ENCODE measurements around the gene LY6G5C.

LY6G5C gene

DNA sequence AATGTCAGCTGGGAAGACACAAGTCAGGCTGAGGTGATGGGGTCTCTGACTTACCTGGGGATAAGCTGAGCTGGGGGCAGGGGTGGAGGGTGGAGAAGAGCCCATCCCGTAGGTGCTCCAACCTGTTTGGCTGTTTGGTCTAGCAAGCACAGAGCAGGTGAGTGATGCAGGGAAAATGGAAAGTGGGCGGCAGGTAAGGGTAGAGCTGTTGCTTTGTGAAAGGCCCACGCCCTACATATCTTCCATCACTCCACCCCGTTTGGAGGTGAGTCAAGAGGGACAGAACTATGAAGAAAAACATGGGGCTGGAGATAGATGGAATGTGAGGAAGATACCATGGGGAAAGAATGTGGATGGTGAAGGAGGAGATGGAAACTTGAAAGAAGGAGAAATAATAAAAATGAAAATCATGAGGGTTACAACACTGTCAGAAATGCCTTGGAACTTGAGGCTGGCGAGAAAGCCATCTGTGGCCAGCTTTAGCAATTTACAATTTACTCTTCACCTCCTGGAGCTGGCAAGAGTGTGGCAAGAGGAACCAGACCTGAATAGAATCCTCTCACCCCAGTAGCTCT lies 39.4 kb upstream of the LY6G5C start:
- Histone ChIP-seq H3K9ac (ENCODE audit: insufficient read length, low read depth) (no peak overlapping the region), H3K4me1 (ENCODE audit: insufficient read depth, insufficient read length) (no peaks in the 10 kb centered on the region), H3K27me3 (ENCODE audit: insufficient read depth, insufficient read length) (no peaks in the 10 kb centered on the region), H3K36me3 (ENCODE audit: insufficient read depth, insufficient read length, low read length) (peaks cover 2% of the 10 kb centered on the region), H3K4me3 (ENCODE audit: insufficient read length, low read depth) (no peak overlapping the region), H3K9me3 (ENCODE audit: insufficient read depth, low read length) (no peaks in the 10 kb centered on the region)
- TF ChIP-seq ZNF274 (IDR thresholded peaks at IDR 0.05; ENCODE audit: low read depth, low read length) (no peak), SUZ12 (IDR thresholded peaks at IDR 0.05; ENCODE audit: extremely low read depth, insufficient read depth, insufficient read length) (no peak), YY1 (IDR thresholded peaks at IDR 0.05; ENCODE audit: insufficient read depth, insufficient read length) (no peak)
- no peak for DNase-seq (ENCODE audit: low read depth, low spot score)

DNA sequence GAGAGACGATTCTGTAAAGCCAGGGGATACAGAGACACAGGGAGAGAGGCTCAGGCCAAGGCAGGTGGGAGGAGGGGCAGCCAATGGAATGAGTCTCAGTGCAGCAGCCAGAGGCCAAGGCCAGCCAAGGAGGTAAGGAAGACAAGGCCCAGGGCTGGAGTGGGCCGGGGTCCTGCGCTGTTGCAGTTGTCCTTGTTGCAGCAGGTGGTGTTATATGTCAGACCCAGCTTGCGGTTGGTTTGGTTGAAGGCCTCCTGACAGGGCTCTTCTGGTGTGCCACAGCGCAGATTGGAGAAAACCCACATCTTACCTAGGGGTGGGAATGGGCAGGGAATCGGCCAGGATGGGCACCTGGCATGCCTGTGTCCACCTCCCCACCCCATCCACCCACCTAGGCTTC lies 38.1 kb upstream of the LY6G5C start:
- no peak for DNase-seq (ENCODE audit: low read depth, low spot score)
- Histone ChIP-seq H3K9ac (ENCODE audit: insufficient read length, low read depth) (no peak overlapping the region), H3K9me3 (ENCODE audit: insufficient read depth, low read length) (no peaks in the 10 kb centered on the region), H3K4me3 (ENCODE audit: insufficient read length, low read depth) (no peak overlapping the region), H3K36me3 (ENCODE audit: insufficient read depth, insufficient read length, low read length) (peaks cover under 1% of the 10 kb centered on the region), H3K27me3 (ENCODE audit: insufficient read depth, insufficient read length) (no peaks in the 10 kb centered on the region), H3K4me1 (ENCODE audit: insufficient read depth, insufficient read length) (peaks cover 6% of the 10 kb centered on the region)
- no peak for TF ChIP-seq YY1 (IDR thresholded peaks at IDR 0.05; ENCODE audit: insufficient read depth, insufficient read length)
- no peak for TF ChIP-seq ZNF274 (IDR thresholded peaks at IDR 0.05; ENCODE audit: low read depth, low read length)
- no peak for TF ChIP-seq SUZ12 (IDR thresholded peaks at IDR 0.05; ENCODE audit: extremely low read depth, insufficient read depth, insufficient read length)

DNA sequence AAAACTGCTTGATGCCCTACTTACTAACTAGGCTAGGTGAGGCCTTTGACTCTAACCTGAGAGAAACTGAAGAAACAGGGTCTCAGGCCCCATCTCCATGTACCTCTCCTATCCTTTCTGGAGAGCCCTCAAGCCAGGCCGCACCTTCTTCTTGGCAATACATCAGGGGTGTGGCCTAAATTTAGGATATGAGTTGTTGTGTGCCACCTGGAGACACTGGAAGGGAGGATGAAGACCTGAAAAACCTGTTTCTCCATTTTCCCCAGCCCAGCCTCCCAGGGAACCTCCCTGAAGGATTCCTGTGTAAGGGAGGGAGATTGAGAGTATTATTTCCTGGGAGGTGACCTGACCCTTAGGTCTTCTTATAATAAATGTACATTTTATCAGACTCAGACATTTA lies 37.4 kb upstream of the LY6G5C start:
- no peaks in the 10 kb centered on the region for H3K36me3 ChIP-seq (ENCODE audit: insufficient read depth, insufficient read length, low read length)
- TF ChIP-seq ZNF274 (IDR thresholded peaks at IDR 0.05; ENCODE audit: low read depth, low read length) (no peak), YY1 (IDR thresholded peaks at IDR 0.05; ENCODE audit: insufficient read depth, insufficient read length) (no peak), SUZ12 (IDR thresholded peaks at IDR 0.05; ENCODE audit: extremely low read depth, insufficient read depth, insufficient read length) (no peak)
- no peaks in the 10 kb centered on the region for H3K9me3 ChIP-seq (ENCODE audit: insufficient read depth, low read length)
- no peak for DNase-seq (ENCODE audit: low read depth, low spot score)
- no peaks in the 10 kb centered on the region for H3K27me3 ChIP-seq (ENCODE audit: insufficient read depth, insufficient read length)
- H3K4me3 ChIP-seq (ENCODE audit: insufficient read length, low read depth), result no peak overlapping the region
- H3K4me1 ChIP-seq (ENCODE audit: insufficient read depth, insufficient read length), result peaks cover 6% of the 10 kb centered on the region
- H3K9ac ChIP-seq (ENCODE audit: insufficient read length, low read depth), result no peak overlapping the region

DNA sequence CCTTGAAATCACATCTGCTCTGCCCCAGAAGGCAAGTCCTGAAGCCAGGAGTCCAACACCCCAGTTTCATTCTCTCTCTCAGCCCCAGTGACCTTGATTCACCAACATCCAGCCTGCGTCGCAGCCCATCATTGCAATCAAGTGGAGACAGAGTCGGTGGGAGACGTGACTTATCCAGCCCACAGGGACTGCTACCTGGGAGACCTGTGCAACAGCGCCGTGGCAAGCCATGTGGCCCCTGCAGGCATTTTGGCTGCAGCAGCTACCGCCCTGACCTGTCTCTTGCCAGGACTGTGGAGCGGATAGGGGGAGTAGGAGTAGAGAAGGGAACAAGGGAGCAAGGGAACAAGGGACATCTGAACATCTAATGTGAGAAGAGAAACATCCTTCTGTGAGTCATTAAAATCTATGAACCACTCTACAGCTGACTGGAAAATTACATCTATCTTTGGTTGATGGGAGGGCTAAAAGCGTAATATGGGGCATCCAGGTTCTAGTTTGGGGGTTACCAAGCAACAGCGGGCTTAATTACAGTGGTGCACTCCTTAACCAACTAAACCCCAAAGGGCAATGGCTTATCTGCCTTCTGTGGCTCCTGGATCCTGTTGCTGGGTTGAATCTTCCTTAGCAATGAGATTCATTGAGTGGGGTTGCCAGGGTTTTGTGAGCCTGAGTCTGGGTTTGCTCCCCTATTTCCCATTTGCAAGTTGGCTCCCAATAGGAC lies 36.8 kb upstream of the LY6G5C start:
- H3K4me3 ChIP-seq (ENCODE audit: insufficient read length, low read depth), result no peak overlapping the region
- peaks cover 6% of the 10 kb centered on the region for H3K4me1 ChIP-seq (ENCODE audit: insufficient read depth, insufficient read length)
- no peak overlapping the region for H3K9ac ChIP-seq (ENCODE audit: insufficient read length, low read depth)

DNA sequence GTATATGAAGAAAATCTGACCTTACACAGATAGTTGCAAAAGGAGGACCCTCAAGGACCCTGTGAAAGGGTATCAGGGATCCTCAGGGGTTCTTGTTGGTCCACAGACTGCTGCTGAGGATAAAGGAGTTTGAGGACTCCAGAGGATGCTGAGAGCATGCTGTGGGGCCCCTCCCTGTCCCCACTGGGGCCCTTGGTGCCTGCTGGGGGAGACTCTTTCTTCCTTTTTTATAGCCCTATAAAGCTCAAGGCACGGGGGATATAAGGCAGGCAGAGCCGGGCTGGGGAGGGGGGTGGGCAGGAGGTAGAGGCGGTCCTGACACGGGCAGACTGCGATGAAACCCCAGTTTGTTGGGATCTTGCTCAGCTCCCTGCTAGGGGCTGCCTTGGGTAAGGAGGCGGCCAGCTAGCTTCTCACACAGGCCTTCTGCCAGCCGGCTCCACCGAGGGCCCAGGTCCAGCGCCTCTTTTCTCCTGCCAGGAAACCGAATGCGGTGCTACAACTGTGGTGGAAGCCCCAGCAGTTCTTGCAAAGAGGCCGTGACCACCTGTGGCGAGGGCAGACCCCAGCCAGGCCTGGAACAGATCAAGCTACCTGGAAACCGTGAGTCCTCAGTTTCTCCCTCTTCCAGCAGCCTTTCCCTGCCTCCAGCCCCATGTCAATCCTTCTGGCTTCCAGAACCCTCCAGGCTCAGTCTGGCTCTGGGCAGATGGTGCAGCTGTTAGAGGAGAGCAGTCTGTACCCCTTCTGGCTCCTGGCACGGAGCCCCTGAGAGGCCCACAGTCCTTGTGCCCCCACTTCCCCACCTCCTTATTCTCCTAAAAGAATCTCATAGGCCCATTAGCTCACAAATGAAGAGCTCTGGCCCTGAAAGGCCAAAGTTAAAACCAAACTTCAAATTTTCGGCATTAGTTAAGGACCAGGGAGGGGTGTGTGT lies 34.4 kb upstream of the LY6G5C start, which contains the start of gene LY6G6D:
Gene LY6G6D (plus strand): TSS at position 327 of the 937 bp plus-strand sequence. CDS start 8 bp downstream, at position 335.
- Histone ChIP-seq H3K4me3 (ENCODE audit: insufficient read length, low read depth) (no peak within 1 kb of the TSS), H3K4me1 (ENCODE audit: insufficient read depth, insufficient read length) (peaks cover 6% of the 10 kb centered on the region), H3K36me3 (ENCODE audit: insufficient read depth, insufficient read length, low read length) (no peaks in the 10 kb centered on the region), H3K9me3 (ENCODE audit: insufficient read depth, low read length) (no peaks in the 10 kb centered on the region), H3K27me3 (ENCODE audit: insufficient read depth, insufficient read length) (no peaks in the 10 kb centered on the region), H3K9ac (ENCODE audit: insufficient read length, low read depth) (peak within 1 kb of the TSS; percentile 32)
- no peak for DNase-seq (ENCODE audit: low read depth, low spot score)
- TF ChIP-seq YY1 (IDR thresholded peaks at IDR 0.05; ENCODE audit: insufficient read depth, insufficient read length) (no peak), ZNF274 (IDR thresholded peaks at IDR 0.05; ENCODE audit: low read depth, low read length) (no peak), SUZ12 (IDR thresholded peaks at IDR 0.05; ENCODE audit: extremely low read depth, insufficient read depth, insufficient read length) (no peak)

More for the DNA sequence above, 36.8 kb upstream of the LY6G5C start:
- Histone ChIP-seq H3K36me3 (ENCODE audit: insufficient read depth, insufficient read length, low read length) (no peaks in the 10 kb centered on the region), H3K27me3 (ENCODE audit: insufficient read depth, insufficient read length) (no peaks in the 10 kb centered on the region), H3K9me3 (ENCODE audit: insufficient read depth, low read length) (no peaks in the 10 kb centered on the region)
- no peak for DNase-seq (ENCODE audit: low read depth, low spot score)
- TF ChIP-seq ZNF274 (IDR thresholded peaks at IDR 0.05; ENCODE audit: low read depth, low read length) (no peak), YY1 (IDR thresholded peaks at IDR 0.05; ENCODE audit: insufficient read depth, insufficient read length) (no peak)

- H3K4me3 ChIP-seq (ENCODE audit: insufficient read length, low read depth), result no peak overlapping the region
- peaks cover 6% of the 10 kb centered on the region for H3K4me1 ChIP-seq (ENCODE audit: insufficient read depth, insufficient read length)
- no peaks in the 10 kb centered on the region for H3K9me3 ChIP-seq (ENCODE audit: insufficient read depth, low read length)
- H3K9ac ChIP-seq (ENCODE audit: insufficient read length, low read depth), result peak overlapping the region; percentile 32
- no peaks in the 10 kb centered on the region for H3K36me3 ChIP-seq (ENCODE audit: insufficient read depth, insufficient read length, low read length)
- no peak for DNase-seq (ENCODE audit: low read depth, low spot score)
- H3K27me3 ChIP-seq (ENCODE audit: insufficient read depth, insufficient read length), result no peaks in the 10 kb centered on the region
- TF ChIP-seq SUZ12 (IDR thresholded peaks at IDR 0.05; ENCODE audit: extremely low read depth, insufficient read depth, insufficient read length) (no peak), ZNF274 (IDR thresholded peaks at IDR 0.05; ENCODE audit: low read depth, low read length) (no peak), YY1 (IDR thresholded peaks at IDR 0.05; ENCODE audit: insufficient read depth, insufficient read length) (no peak)
Observed at GRCh38 chr6:31713991-31714684, 33.3 kb upstream of the LY6G5C start.

Data from NT2/D1 (cell line).